Skeletal muscle tissue (tissue), 4 donors: ENCODE data around the gene MICAL3. TPM values are rescaled to one million over a fixed set of nuclear protein-coding genes. Genes with fewer than 3 reads are reported as not detected.
"Not testable (repeated sequence)": the region's sequence is repeated elsewhere in the genome, so short reads cannot be mapped to it uniquely, and the experiment has no call there.

Experiments used
- H3K27ac ChIP-seq: one replicate; pipeline ENCODE4 v1.7.0; 2013; ENCODE audit warnings: mild to moderate bottlenecking, low read depth, low read length, inconsistent platforms
- H3K27me3 ChIP-seq, 3 donors: one replicate each; pipeline ENCODE4 v1.7.0; 2013; ENCODE audit warnings: low read length in 3 of 3; ENCODE audit not compliant: control insufficient read depth in 3 of 3, insufficient read depth in 3 of 3
- H3K36me3 ChIP-seq, 3 donors: one replicate each; pipeline ENCODE4 v1.7.0; 2013; ENCODE audit warnings: low read length in 3 of 3; ENCODE audit not compliant: control insufficient read depth in 3 of 3, insufficient read depth in 3 of 3
- H3K4me1 ChIP-seq, 3 donors: one replicate each; pipeline ENCODE4 v1.7.0; 2013; ENCODE audit warnings: low read length in 3 of 3, mild to moderate bottlenecking in 3 of 3; ENCODE audit not compliant: control insufficient read depth in 3 of 3, insufficient read depth in 3 of 3
- H3K4me3 ChIP-seq, 3 donors: one replicate each; pipeline ENCODE4 v1.7.0; 2013; ENCODE audit warnings: low read length in 3 of 3
- H3K9ac ChIP-seq, 3 donors: one replicate each; pipeline ENCODE4 v1.7.0; 2013; ENCODE audit warnings: low read length in 3 of 3, mild to moderate bottlenecking in 3 of 3, moderate library complexity in 2 of 3, low read depth in 1 of 3
- H3K9me3 ChIP-seq, 3 donors: one replicate each; pipeline ENCODE4 v1.7.0; 2013; ENCODE audit warnings: low read length in 3 of 3; ENCODE audit not compliant: control insufficient read depth in 3 of 3
- total RNA-seq: library from RNA; depleted of rRNA; stranded (reverse); fragments of >200 nt; gene quantifications from one replicate; pipeline ENCODE4 v1.2.3, GENCODE V29; 2014
- donor health status: Osteomylitis.

MICAL3 gene
- total RNA-seq, 1 donor from 2014 or later: 20.9 TPM

DNA sequence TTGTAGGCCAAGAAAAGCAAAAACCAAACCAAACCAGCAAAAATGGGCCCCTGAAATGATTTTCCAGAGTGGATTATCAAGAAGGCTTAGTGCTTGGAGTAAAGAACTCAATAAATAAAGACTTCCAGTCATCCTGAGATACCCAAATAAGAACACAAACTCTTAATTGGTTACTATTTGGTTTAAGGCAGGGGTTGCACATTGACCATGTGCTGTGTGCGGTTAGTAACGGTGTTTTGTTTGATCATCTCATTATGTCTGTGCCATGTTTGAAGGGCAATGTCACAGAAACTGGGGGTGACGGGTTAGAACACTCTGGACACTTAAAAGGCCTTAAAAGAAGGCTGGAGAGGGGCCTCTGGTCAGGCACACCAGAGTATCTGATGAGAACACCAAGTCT lies 9.7 kb upstream of the MICAL3 start:
- Histone ChIP-seq H3K27me3 (no peaks in the 10 kb centered on the region), H3K27ac (peak overlapping the region; percentile 29), H3K4me3 (no peak overlapping the region), H3K4me1 (peaks cover 39 to 56% (median 47%) of the 10 kb centered on the region in 3 donors), H3K9ac (peak overlapping the region in 1 of 3 donors; percentile 8), H3K9me3 (no peaks in the 10 kb centered on the region), H3K36me3 (no peaks in the 10 kb centered on the region)

DNA sequence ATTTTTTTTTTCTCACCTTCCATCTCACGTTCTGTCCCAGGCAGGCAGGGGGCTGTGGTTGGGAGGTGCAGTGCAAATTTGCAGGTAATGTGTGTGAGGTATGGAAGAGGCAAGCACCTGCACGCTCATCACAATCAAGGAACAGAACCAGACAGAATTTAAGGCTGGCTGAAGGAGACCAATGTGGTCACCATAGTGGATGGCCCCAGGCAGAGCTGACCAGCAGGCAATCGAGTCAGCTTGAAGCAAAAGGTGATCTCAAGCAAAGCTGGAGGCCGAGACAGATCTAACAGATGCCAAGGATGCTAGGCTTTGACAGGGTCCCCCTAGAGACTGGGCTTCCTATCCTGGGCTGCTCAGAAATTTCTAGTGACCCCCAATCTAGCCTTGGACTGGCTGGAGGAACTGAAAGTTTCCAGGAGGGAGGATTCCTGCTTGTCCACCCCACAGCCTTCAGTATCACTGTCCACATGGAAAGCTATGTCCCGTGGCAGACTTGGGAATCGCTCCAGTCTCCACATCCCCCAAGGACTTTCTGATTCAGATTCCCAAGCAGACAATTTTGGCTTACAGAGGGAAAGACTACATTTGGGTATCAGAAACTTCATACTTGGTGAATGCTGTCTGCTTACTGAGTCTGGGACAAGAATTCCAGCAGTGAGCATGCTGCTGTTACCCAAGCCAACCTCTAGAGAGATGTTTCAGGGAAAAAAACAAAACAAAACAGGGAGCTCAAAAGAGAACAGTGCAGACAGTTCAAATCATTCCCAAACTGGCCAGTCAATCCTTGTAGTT lies 9.0 kb upstream of the MICAL3 start:
- H3K9ac ChIP-seq: no peak overlapping the region

DNA sequence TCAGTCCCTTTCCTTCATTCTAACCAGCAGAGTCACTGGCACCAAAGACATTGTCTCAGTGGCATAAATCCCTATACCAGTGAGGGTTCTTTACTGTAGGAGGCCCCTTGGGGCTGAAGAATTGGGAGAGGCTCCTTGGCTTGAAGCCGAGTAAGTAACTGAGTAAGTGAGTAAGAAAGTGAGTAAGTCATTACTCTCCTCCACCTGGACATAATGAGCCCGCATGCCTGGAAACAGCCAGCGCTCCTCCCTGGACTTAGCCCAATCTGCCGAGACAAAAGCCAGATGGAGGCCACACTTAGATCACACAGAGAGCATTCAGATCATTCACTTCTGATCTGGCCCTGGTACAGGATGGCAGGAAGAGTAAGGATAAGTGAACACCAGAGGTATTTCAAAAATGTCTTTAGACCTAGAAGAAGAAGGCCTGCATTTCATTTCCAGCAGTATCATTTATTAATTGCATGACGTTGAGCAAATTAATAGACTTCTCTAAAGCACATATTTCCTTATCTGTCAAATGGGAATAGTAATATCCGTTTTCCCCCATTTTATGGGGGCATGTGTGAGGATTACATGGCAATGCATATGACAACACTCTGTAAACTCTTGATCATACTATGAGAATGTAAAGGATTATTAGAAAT lies 8.2 kb upstream of the MICAL3 start:
- peaks cover 50 to 65% (median 53%) of the 10 kb centered on the region in 3 donors for H3K4me1 ChIP-seq
- H3K36me3 ChIP-seq: no peaks in the 10 kb centered on the region
- no peaks in the 10 kb centered on the region for H3K27me3 ChIP-seq
- H3K9ac ChIP-seq: peak overlapping the region in 2 of 3 donors; percentile 12 to 47
- H3K27ac ChIP-seq: peak overlapping the region; percentile 86
- peak overlapping the region in 2 of 3 donors; percentile 42 to 47 for H3K4me3 ChIP-seq
- H3K9me3 ChIP-seq: no peaks in the 10 kb centered on the region

More for the DNA sequence above, 9.0 kb upstream of the MICAL3 start:
- H3K9me3 ChIP-seq: no peaks in the 10 kb centered on the region
- H3K27ac ChIP-seq: peak overlapping the region; percentile 29
- H3K4me1 ChIP-seq: peaks cover 45 to 62% (median 52%) of the 10 kb centered on the region in 3 donors
- no peaks in the 10 kb centered on the region for H3K36me3 ChIP-seq
- no peak overlapping the region for H3K4me3 ChIP-seq
- no peaks in the 10 kb centered on the region for H3K27me3 ChIP-seq

DNA sequence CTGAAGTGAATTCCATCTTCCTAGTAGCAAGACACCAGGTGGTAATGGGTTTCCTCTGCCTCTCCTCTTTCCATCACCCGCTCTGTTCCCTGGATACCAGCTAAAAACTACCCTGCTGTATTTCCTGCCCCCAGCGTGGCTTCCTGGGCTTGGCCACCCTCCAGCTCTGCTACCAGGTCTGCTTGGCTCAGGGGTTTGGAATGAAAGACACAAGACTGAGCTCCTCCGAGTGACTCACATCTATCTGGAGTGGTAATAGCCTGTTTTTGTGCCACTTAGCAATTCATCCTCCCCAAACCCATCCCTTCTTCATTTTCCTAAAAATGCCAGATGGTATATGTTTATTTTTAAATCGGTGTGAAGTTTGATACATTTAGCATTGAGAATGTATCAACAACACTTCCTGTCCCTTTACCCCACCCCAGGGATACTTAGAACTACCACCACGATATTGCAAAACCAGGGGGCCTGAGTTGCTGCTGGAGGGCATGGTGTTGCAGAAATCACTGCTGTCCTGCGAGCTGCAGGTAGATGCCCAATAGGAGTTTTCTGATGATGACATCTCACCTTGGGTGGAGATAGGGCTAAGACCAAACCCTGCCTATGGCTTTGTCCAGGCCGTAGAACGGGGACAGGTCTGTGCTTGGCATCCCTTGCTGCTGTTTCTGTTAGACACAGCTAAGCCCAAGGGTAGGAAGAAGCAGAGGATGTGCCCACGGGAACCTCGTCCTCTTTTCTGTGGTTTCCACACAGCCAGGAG lies 7.5 kb upstream of the MICAL3 start:
- Histone ChIP-seq H3K36me3 (no peaks in the 10 kb centered on the region), H3K4me3 (peak overlapping the region in 2 of 3 donors; percentile 42 to 47), H3K4me1 (peaks cover 51 to 59% (median 55%) of the 10 kb centered on the region in 3 donors), H3K27me3 (no peaks in the 10 kb centered on the region), H3K9ac (peak overlapping the region in 2 of 3 donors; percentile 12 to 47), H3K9me3 (no peaks in the 10 kb centered on the region), H3K27ac (peak overlapping the region; percentile 86)

DNA sequence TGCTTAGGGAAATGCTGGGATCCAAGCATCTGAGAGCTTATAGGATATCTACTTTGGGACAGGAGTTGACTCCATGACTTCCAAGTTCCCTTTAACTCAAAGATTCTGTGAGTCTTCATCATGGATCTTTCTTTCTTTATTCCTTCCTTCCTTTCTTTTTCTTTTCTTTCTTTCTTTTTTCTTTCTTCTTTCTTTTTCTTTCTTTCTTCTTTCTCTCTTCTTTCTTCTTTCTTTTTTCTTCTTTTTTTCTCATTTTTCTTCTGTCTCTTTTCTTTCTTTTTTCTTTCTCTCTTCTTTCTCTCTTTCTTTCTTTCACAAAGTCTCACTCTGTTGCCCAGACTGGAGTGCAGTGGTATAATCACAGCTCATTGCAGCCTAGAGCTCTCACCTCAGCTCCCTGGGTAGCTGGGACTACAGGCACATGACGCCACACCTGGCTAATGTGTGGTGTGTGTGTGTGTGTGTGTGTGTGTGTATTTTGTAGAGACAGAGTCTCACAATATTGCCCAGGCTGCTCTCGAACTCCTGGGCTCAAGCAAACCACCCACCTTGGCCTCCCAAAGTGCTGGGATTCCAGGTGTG lies 5.4 kb upstream of the MICAL3 start:
- Histone ChIP-seq H3K4me3 (peak overlapping the region; percentile 64 to 75 (median 65)), H3K9ac (peak overlapping the region; percentile 60 to 82 (median 71)), H3K36me3 (no peaks in the 10 kb centered on the region), H3K27me3 (peaks cover 0 to 3% (median 0%) of the 10 kb centered on the region in 3 donors), H3K27ac (peak overlapping the region; percentile 86), H3K9me3 (no peaks in the 10 kb centered on the region), H3K4me1 (peaks cover 39 to 50% (median 43%) of the 10 kb centered on the region in 3 donors)

DNA sequence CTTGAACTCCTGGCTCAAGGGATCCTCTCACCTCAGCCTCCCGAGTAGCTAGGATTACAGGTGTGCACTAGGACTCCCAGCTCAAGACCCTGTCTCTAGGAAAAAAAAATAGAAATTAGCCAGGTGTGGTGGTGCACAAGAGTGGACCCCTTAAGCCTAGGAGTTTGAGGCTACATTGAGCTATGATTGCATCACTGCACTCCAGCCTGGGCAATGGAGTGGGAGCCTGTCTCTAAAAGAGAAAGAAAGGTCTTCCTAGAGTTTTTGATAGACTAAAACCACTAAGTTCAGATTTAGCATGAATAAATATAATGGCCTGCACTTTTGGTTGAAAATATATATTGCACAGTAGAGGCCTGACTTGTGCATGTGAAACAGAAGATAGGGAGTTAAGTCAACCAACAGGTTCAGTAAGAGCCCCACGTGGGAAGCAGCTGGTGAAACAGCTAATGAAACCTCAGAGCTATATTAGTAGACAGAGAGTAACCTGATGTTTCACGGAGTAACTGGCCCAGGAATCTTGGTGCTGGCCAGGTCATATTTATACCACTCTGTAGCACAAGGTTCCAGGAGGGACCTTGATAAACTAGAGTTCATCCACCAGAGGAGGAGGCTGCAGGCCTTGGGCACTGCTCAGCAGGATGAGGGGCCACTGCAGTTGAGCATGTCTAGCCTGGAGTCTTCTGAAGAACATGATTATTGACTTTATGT lies 4.6 kb upstream of the MICAL3 start:
- no peaks in the 10 kb centered on the region for H3K9me3 ChIP-seq
- H3K36me3 ChIP-seq: no peaks in the 10 kb centered on the region
- peak overlapping the region; percentile 64 to 75 (median 65) for H3K4me3 ChIP-seq
- peaks cover 43 to 52% (median 47%) of the 10 kb centered on the region in 3 donors for H3K4me1 ChIP-seq
- H3K27me3 ChIP-seq: peaks cover 0 to 3% (median 0%) of the 10 kb centered on the region in 3 donors
- H3K9ac ChIP-seq: peak overlapping the region; percentile 60 to 82 (median 71)
- H3K27ac ChIP-seq: peak overlapping the region; percentile 86

DNA sequence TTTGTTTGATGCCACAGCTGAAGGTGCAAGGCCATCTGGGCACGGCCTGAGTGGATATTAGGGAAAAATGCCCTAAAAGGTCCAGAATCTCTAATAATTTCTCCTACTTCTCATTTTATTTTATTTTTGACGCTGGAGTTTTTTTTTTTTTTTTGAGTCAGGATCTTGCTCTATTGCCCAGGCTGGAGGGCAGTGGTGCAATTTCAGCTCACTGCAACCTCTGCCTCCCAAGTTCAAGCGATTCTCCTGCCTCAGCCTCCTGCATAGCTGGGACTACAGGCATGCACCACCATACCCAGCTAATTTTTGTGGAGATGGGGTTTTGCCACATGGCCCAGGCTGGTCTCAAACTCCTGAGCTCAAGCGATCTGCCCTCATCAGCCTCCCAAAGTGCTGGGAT lies 1.5 kb upstream of the MICAL3 start:
- not testable (repeated sequence) for H3K27ac ChIP-seq

DNA sequence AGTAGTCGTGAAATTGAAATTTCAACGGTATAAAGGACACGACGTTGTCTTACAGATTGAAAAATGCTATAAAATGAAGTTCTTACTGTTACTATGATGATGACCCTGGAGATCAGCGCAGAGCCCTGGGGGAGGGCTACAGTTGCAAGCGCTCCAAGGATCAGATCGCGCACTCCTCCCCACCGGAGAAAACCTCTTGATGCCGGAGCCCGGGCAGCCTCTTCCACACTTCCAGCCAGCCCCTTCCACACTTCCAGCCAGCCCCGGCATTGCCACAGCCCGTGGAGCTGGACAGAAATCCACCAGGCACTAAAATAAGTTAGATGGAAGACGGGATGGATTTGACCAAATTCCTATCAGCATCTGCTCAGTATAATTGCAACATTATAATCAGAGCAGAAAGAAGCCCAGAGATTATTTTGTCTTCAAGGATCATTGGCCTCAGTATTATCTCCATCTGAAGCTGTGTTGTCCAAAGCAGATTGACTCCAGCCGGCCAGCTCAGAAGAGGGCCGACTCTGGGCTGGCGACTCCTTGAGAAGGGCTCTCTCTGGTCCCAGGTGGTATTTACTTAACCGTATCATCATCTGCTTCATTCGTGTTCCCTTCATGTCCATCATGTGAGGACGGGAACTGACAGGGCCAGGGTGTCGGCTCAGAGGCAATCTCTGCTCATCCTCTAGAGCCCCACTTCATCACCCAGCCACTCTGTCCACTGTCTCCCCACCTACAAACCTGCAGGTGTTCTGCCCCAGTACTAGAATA lies 777 bp upstream of the MICAL3 start:
- Histone ChIP-seq H3K9ac (peak overlapping the region; percentile 67 to 94 (median 72)), H3K36me3 (no peaks in the 10 kb centered on the region), H3K9me3 (no peaks in the 10 kb centered on the region), H3K27me3 (peaks cover 0 to 3% (median 0%) of the 10 kb centered on the region in 3 donors), H3K4me3 (peak overlapping the region; percentile 59 to 92 (median 84)), H3K27ac (peak overlapping the region; percentile 46), H3K4me1 (peaks cover 36 to 43% (median 39%) of the 10 kb centered on the region in 3 donors)

More for the DNA sequence above, 1.5 kb upstream of the MICAL3 start:
- H3K4me3 ChIP-seq, H3K27me3 ChIP-seq, H3K9me3 ChIP-seq, H3K9ac ChIP-seq, H3K36me3 ChIP-seq: not testable (repeated sequence)
- H3K4me1 ChIP-seq: peaks cover 36 to 43% (median 41%) of the 10 kb centered on the region in 3 donors
